IPS-NIHi7 (cell line): ENCODE data around the gene DLD.
"Not testable (repeated sequence)": the region's sequence is repeated elsewhere in the genome, so short reads cannot be mapped to it uniquely, and the experiment has no call there.

Experiments
- DNase-seq: peaks from one replicate; pipeline ENCODE4 v3.0.0; 2012; ENCODE audit warnings: mixed read lengths; ENCODE audit errors: extremely low spot score

The DLD gene

GRCh38 chr7:107874605-107875446 is 16.2 kb upstream of the DLD start:
- DNase-seq, result peak; percentile 63

GRCh38 chr7:107876916-107877315 is 14.1 kb upstream of the DLD start:
- DNase-seq, result no peak

GRCh38 chr7:107877731-107878382 is 13.1 kb upstream of the DLD start:
- DNase-seq, result no peak

- DNase-seq, result no peak
Observed at GRCh38 chr7:107878636-107879035, 12.3 kb upstream of the DLD start.

- DNase-seq, result peak; percentile 43
Observed at GRCh38 chr7:107879400-107880035, 11.5 kb upstream of the DLD start.

- no peak for DNase-seq
Observed at GRCh38 chr7:107882766-107883165, 8.2 kb upstream of the DLD start.

- no peak for DNase-seq
Observed at GRCh38 chr7:107884066-107884818, 6.7 kb upstream of the DLD start.

GRCh38 chr7:107887827-107888226 is 3.2 kb upstream of the DLD start:
- DNase-seq, result not testable (repeated sequence)

GRCh38 chr7:107889992-107890391 is 991 bp upstream of the DLD start:
- no peak for DNase-seq

- peak; percentile 15 for DNase-seq
Observed at GRCh38 chr7:107890493-107890961, 456 bp upstream of the DLD start.

- no peak for DNase-seq
Observed at GRCh38 chr7:107891636-107892366, 818 bp downstream of the DLD start.

GRCh38 chr7:107892367-107892741 is 1.4 kb downstream of the DLD start:
- not testable (repeated sequence) for DNase-seq

GRCh38 chr7:107898997-107899594 is 8.1 kb downstream of the DLD start:
- no peak for DNase-seq

- no peak for DNase-seq
Observed at GRCh38 chr7:107900496-107901015, 9.6 kb downstream of the DLD start.

GRCh38 chr7:107902381-107902780 is 11.4 kb downstream of the DLD start:
- DNase-seq, result no peak

- DNase-seq, result no peak
Observed at GRCh38 chr7:107907790-107908189, 16.8 kb downstream of the DLD start.

- no peak for DNase-seq
Observed at GRCh38 chr7:107909445-107909844, 18.5 kb downstream of the DLD start.

GRCh38 chr7:107911981-107912380 is 21.0 kb downstream of the DLD start:
- no peak for DNase-seq

- no peak for DNase-seq
Observed at GRCh38 chr7:107913851-107914250, 22.9 kb downstream of the DLD start.

- no peak for DNase-seq
Observed at GRCh38 chr7:107914831-107915230, 23.8 kb downstream of the DLD start.

- no peak for DNase-seq
Observed at GRCh38 chr7:107915541-107915940, 24.6 kb downstream of the DLD start.
